ENCODE measurements around the gene GPR143. TPM values are rescaled to one million over a fixed set of nuclear protein-coding genes. Genes with fewer than 3 reads are reported as not detected.

Gene GPR143
- total and polyA plus RNA-seq, 10 of the 15 experiments (the other 5 are each of a cell fraction or from before 2014, with no cell fraction given): 0.05 to 0.31 (median 0.15) TPM; not detected in 5

DNA sequence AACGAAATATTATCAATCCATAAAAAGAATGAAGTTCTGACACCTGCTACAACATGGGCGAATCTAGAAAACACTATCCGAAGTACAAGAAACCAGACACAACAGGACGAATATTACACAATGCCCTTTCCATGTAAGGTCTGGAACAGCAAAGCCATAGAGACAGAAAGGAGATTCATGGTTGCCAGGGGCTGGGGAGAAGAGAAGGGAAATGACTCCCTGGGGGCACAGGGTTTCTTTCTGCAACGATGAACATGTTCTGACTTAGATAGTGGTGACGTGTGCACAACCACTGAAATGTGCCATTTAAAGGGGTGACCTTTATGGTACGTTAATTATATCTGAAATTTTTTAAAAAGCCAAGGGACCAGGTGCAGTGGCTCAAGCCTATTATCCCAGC is 28.3 kb downstream of the GPR143 start (continued):
- TF ChIP-seq, protein P1, sequence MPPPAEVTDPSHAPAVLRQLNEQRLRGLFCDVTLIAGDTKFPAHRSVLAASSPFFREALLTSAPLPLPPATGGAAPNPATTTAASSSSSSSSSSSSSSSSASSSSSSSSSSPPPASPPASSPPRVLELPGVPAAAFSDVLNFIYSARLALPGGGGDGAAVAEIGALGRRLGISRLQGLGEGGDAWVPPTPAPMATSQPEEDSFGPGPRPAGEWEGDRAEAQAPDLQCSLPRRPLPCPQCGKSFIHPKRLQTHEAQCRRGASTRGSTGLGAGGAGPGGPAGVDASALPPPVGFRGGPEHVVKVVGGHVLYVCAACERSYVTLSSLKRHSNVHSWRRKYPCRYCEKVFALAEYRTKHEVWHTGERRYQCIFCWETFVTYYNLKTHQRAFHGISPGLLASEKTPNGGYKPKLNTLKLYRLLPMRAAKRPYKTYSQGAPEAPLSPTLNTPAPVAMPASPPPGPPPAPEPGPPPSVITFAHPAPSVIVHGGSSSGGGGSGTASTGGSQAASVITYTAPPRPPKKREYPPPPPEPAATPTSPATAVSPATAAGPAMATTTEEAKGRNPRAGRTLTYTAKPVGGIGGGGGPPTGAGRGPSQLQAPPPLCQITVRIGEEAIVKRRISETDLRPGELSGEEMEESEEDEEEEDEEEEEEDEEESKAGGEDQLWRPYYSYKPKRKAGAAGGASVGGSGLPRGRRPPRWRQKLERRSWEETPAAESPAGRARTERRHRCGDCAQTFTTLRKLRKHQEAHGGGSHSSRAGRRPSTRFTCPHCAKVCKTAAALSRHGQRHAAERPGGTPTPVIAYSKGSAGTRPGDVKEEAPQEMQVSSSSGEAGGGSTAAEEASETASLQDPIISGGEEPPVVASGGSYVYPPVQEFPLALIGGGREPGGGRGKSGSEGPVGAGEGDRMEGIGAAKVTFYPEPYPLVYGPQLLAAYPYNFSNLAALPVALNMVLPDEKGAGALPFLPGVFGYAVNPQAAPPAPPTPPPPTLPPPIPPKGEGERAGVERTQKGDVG (CRISPR knock-in tag; IDR thresholded peaks at IDR 0.05): no peak

DNA sequence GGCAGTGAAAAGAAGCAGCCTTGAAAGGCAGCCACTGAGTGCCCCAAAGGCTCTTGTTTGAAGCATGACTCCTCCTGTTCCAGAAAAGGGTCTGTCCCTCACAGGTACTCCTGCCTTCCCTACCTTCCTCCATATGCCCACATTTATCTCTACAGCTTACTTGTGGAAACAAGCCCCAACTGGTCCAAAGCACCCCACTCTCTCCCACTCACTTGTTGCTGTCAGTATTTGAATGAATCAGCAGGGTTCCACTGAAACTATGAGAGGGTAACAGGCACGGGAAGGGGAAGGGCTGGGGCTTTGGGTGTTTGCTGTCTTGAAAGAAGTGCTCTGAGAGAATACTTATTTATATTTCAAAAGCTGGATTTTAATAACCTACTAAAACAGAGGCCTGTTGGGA is 34.9 kb downstream of the GPR143 start:
- Histone ChIP-seq H3K27me3 (replicated peaks in 1 of 2; ENCODE audit: control insufficient read depth in 2 of 2, insufficient read depth in 2 of 2, low read length in 1 of 2) (no peaks in the 10 kb centered on the region), H2AFZ (ENCODE audit: control insufficient read depth, low read depth, low read length) (no peak overlapping the region), H3K27ac (ENCODE audit: control insufficient read depth, insufficient read depth) (no peak overlapping the region), H4K20me1 (ENCODE audit: control insufficient read depth, insufficient read depth) (no peaks in the 10 kb centered on the region), H3K9ac (ENCODE audit: control insufficient read depth, insufficient read depth, low read length) (no peak overlapping the region), H3K79me2 (ENCODE audit: control insufficient read depth, insufficient read depth, low read length) (no peaks in the 10 kb centered on the region), H3K4me3 (no peak overlapping the region), H3K9me3 (replicated peaks; ENCODE audit: control insufficient read depth, insufficient read depth, low read length) (peaks cover 1% of the 10 kb centered on the region; the same call in 1 of the 3 replicates), H3K4me2 (ENCODE audit: control insufficient read depth, insufficient read depth) (no peak overlapping the region), H3K36me3 (ENCODE audit: control insufficient read depth in 2 of 2, insufficient read depth in 2 of 2, low read length in 1 of 2) (no peaks in the 10 kb centered on the region), H3K4me1 (ENCODE audit: control insufficient read depth, insufficient read depth, low read length) (no peaks in the 10 kb centered on the region)
- DNase-seq (ENCODE audit: low read depth, low spot score): no peak
- ATAC-seq: peak; percentile 67
- ChIA-PET RAD21 (ENCODE audit: unreplicated experiment) (no interaction called here), CTCF (no interaction called here), POLR2A (no interaction called here), SMC1A (ENCODE audit: uncharacterized antibody, unreplicated experiment) (interaction anchor here (1.4 kb wide), 1 partner anchor 10 kb away, joined by 3 read pairs; no protein-coding TSS in a partner anchor)
- WGBS (ENCODE audit: insufficient coverage, insufficient replicate concordance, low lambda C conversion rate, missing lambda C conversion rate): 6% methylated on average over 1 of the region's 1 CpG
- in situ Hi-C loops (cut with MboI) (no loop called here), intact Hi-C loops (cut with micrococcal nuclease; ENCODE audit: unreplicated experiment) (no loop called here)
- no TSS peak for BruUV-seq (replicated peaks)
- FAIRE-seq: no peak
- TF ChIP-seq E4F1 (IDR thresholded peaks at IDR 0.05; ENCODE audit: borderline replicate concordance, partially characterized antibody): no peak
- TF ChIP-seq BMI1 (IDR thresholded peaks at IDR 0.05; ENCODE audit: borderline replicate concordance): no peak
- no peak for TF ChIP-seq ZNF592 (IDR thresholded peaks at IDR 0.05)
- TF ChIP-seq GABPA (IDR thresholded peaks at IDR 0.05; ENCODE audit: low read depth): no peak
- TF ChIP-seq TARDBP (IDR thresholded peaks at IDR 0.05; ENCODE audit: borderline replicate concordance): no peak
- TF ChIP-seq CREM (IDR thresholded peaks at IDR 0.05; ENCODE audit: low read depth): peak; percentile 25; the same call in 1 of the 2 replicates

Measured in GM12878 (cell line).